BE2C (cell line): ENCODE measurements around the gene ZNF324B.
A peak's percentile ranks its signal among the peaks of the same experiment; 100 is the strongest.

Experiments used
- DNase-seq: peaks from one replicate; pipeline ENCODE4 v3.0.0-alpha.2; 2020
- H3K27me3 ChIP-seq: fragments of 250-450 bp; sonication (Bioruptor Pico); 2 replicates; pipeline ENCODE4 v1.5.1; 2020; ENCODE audit warnings: mild to moderate bottlenecking
- H3K36me3 ChIP-seq: fragments of 250-450 bp; sonication (Bioruptor Pico); 2 replicates; pipeline ENCODE4 v1.5.1; 2020; ENCODE audit warnings: mild to moderate bottlenecking
- H3K4me1 ChIP-seq: fragments of 250-450 bp; sonication (Bioruptor Pico); 2 replicates; pipeline ENCODE4 v1.5.1; 2020
- H3K4me3 ChIP-seq: 2 replicates; pipeline ENCODE4 v1.5.1; 2011; ENCODE audit warnings: low read depth, low read length
- H3K9me3 ChIP-seq: fragments of 250-450 bp; sonication (Bioruptor Pico); 2 replicates; pipeline ENCODE4 v1.5.1; 2020
- CTCF ChIP-seq: IDR thresholded peaks from 2 replicates; pipeline ENCODE4 v1.5.1; 2012; ENCODE audit warnings: mild to moderate bottlenecking, low read depth, low read length

Gene ZNF324B

GRCh38 chr19:58474291-58474996, 23.0 kb downstream of the ZNF324B start:
- Histone ChIP-seq H3K36me3 (peaks cover 22% of the 10 kb centered on the region), H3K4me1 (no peaks in the 10 kb centered on the region; the same call in 1 of the 2 replicates), H3K9me3 (no peaks in the 10 kb centered on the region), H3K4me3 (no peak overlapping the region), H3K27me3 (no peaks in the 10 kb centered on the region)
- no peak for DNase-seq
- TF ChIP-seq CTCF = no peak

DNA sequence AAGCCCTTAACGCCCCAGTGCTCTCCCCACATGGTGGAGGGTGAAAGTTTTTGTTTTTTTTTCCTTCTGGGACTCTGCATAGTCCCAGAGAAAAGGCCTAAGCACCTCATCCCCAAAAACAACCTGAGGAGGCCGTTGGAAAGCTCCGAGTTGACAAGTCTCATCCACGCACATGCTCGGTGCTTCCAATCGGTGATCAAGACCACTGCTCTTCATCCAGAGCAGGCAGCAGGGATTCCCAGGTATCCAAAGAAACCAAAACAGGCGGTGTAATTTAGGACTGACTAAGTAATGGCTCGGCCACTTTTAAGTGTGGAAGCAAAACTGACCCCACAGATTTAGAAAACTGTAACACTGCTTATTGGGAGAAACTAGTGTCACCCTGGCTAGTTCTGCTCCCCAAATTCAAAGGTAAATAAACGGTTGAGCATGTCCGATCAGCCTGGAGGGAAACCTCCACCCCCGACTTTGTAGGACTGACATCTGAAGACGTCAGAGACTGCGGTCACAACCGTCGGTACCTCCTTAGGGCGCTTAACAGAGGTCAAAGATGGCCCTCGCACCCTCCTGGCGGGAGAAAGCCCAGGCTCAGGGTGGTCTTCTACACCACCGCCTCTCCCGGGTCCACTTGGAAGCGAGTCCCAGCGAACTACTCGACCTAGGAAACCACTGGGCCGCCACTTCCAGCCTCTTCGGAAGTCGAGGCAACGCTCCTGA, 23.7 kb downstream of the ZNF324B start:
- H3K36me3 ChIP-seq = peaks cover 21% of the 10 kb centered on the region
- DNase-seq = no peak
- no peak for TF ChIP-seq CTCF

GRCh38 chr19:58475714-58476497, 24.5 kb downstream of the ZNF324B start, which contains the start of gene ZNF446:
Gene ZNF446 (plus strand): TSS chr19:58476352. CDS start chr19:58477219, 867 bp downstream.
- Histone ChIP-seq H3K27me3 (no peaks in the 10 kb centered on the region), H3K36me3 (peaks cover 18% of the 10 kb centered on the region), H3K4me3 (peak within 1 kb of the TSS; percentile 78), H3K4me1 (no peaks in the 10 kb centered on the region; the same call in 1 of the 2 replicates), H3K9me3 (no peaks in the 10 kb centered on the region)
- TF ChIP-seq CTCF = peak; percentile 5; the same call in 1 of the 2 replicates
- DNase-seq = peak; percentile 96

More for the DNA sequence above, 23.7 kb downstream of the ZNF324B start:
- Histone ChIP-seq H3K4me1 (no peaks in the 10 kb centered on the region; the same call in 1 of the 2 replicates), H3K27me3 (no peaks in the 10 kb centered on the region), H3K9me3 (no peaks in the 10 kb centered on the region), H3K4me3 (peak overlapping the region; percentile 78)

GRCh38 chr19:58476498-58477015, 25.1 kb downstream of the ZNF324B start:
- Histone ChIP-seq H3K4me3 (peak overlapping the region; percentile 78), H3K27me3 (no peaks in the 10 kb centered on the region), H3K9me3 (no peaks in the 10 kb centered on the region), H3K36me3 (peaks cover 17% of the 10 kb centered on the region), H3K4me1 (no peaks in the 10 kb centered on the region; the same call in 1 of the 2 replicates)
- DNase-seq = peak; percentile 38
- TF ChIP-seq CTCF = no peak

- H3K36me3 ChIP-seq = peaks cover 11% of the 10 kb centered on the region
- H3K4me3 ChIP-seq = peak overlapping the region; percentile 78
- DNase-seq = no peak
- no peaks in the 10 kb centered on the region; the same call in 1 of the 2 replicates for H3K4me1 ChIP-seq
- no peak for TF ChIP-seq CTCF
- no peaks in the 10 kb centered on the region for H3K9me3 ChIP-seq
- no peaks in the 10 kb centered on the region for H3K27me3 ChIP-seq
Measured at GRCh38 chr19:58477130-58477529, 25.7 kb downstream of the ZNF324B start.
